HG03196 (cell line): ENCODE results near the gene FCN3.

Source experiments
- ATAC-seq: cut with Tn5 transposase; IDR thresholded peaks from one replicate; pipeline ENCODE4 v1.9.1; 2021; ENCODE audit not compliant: unreplicated experiment

FCN3 gene

DNA sequence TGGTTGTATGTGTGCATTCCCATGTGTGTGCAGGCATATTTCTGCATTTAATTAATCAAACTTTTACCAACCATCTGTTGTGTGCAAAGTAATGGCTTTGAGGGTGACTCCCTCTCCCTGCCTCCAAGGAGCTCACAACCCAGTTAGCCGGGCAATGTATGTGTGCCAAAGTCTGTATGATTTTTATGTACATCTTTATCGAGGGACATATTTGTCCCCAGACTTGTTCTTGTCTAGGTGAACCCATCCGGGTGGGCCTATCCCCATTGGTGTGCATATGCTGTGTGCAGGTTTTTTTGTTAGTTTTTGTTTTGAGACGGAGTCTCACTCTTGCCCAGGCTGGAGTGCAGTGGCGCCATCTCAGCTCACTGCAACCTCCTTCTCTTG, 31.0 kb downstream of the FCN3 start:
- ATAC-seq: no peak

DNA sequence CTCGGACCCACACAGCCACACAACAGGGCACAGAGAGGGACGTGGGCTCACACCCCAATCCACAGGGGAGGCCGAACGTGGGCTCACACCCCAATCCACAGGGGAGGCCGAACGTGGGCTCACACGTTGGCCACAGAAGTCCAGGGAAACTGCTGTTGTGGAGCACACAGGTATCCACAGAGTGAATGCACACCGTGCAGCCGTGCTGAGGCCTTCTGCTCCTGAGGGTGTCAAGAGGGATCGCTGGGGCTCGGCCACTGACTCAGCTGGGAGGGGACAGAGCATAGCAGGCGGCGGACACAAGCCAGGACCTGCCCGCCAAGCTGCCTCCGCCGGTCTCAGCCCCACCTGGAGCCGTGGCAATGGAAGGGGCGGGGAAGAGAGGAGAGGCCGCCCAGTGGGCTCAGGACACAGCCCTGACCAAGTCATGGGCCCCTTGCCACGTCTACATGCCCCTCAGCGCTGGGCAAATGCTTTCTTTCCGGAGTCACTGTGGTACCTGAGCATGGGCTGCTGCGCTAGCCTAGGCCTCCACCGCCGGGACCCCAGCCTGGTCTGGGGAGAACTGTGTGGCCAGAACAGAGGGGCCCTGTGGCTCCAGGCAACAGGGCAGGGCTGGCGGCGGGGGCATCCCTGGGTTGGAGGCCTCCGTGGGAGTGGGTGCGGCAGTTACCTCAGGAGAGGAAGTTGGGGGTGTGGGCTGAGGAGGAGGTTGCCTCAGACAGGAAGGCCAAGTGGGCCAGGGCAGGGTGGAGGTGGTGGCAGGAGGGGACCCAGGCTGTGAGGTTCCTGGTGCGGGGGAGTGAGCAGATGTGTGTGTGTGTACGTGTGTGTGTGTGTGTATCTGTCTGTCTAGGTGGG, 31.6 kb downstream of the FCN3 start:
- peak; percentile 34 for ATAC-seq

DNA sequence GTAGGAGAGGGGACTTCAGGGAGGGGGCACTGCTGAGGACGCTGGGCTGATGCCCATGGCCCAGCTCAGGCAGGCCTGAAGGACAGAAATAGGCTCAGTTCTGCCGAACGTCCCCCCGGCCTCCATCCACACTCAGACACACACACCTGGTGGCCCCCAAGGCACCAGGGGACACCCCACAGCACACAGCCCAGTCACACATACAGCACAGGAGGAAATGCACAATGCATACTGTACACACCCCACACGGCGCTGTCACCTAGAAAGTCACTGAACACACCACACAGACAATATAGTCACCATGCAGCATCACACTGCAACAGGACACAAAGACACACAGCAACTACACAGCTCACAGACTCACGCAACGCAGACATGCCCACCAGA, 32.2 kb downstream of the FCN3 start:
- no peak for ATAC-seq

DNA sequence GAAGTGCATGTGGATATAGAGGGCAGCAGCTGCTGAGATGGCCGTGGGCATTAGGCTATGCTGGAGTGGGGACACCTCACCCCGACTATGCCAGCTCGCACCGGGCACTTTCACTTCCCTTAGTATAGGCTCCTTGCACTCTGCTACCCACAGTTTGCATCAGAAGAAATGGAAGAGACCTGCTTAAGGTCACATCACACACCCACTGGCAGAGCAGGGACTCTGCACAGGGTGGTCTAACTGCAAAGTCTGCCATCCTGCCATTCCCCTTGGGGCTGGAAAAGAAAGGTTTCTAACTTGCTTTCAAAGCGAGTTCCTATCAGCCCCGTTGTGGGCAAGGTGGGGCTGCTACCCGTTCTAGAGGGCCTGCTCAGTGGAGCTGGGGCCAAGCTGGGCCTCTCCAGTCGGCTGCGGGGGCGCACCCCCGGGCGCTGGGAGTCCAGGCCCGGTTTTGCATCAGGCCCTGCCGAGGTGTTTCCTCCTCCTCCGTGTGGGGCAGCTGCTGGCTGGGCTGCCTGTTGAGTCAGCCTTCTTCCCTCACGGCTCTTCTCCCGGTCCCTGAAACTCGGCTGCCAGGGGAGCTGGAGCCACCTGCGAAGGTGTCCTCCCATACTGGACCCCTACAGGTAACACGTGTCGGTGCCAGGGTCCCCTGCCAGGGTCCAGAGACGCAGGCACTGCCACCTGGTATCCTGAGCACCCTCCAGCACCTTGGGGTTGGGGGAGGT, 32.9 kb downstream of the FCN3 start, which contains the start of gene SYTL1:
Gene SYTL1 (plus strand): TSS at position 498 of the 728 bp plus-strand sequence. CDS start 3,313 bp downstream, outside the sequence.
- peak; percentile 54 for ATAC-seq

DNA sequence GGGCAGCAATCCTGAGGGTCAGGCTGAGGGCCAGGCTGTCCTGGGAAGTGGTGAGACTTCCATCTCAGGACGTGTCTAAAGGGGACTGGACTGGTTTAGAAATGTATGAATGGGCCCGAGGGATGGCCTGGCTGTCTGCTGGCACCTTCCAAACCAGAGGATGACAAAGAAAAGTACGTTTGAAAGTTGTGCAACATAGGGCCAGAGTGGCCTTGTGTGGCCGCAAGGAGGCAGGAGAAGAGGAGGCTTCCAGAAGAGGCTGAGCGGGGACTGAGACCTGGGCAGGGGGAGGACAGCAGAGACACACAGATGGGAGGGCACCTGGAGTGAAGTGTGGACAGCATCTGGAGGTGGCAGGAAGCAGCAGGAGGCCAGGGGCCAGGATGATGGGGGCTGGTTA, 35.4 kb downstream of the FCN3 start:
- ATAC-seq: no peak

DNA sequence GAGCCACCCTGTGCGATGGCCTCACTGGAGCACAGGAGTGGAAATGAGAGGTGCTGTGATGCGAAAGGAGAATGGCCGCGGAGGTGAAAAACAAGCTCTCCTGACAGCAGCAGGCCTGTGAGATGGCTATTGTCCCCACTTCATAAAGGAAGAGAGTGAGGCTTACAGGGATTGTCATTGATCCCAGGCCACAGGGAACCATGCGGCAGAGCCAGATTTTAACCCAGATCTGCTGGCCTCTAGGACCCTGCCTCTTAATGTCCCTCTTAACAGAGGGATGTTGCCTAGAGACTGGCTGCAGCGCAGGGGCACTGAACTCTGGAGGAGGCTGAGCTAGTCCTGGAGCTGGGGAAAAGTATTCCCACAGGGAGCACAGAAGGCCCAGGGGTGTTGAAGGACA, 35.9 kb downstream of the FCN3 start:
- no peak for ATAC-seq

DNA sequence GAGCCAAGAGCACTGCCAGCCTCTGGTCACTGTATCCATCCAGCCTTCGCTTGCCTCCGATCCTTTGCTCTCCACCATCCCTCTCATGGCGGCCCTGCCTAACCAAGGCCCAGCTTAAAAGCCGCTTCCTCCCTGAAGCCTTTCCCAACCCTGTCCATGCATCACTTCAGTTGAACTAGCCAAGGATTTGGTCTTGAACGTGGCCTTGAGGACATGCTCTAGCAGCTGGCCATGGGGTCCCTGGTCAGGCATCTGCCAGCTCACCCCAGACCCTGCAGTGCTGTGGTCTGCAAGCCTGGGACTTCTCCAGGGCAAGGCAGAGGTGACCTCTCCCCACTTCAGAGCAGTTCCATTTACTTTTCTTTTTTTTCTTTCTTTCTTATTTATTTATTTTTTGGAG, 37.9 kb downstream of the FCN3 start:
- no peak for ATAC-seq

DNA sequence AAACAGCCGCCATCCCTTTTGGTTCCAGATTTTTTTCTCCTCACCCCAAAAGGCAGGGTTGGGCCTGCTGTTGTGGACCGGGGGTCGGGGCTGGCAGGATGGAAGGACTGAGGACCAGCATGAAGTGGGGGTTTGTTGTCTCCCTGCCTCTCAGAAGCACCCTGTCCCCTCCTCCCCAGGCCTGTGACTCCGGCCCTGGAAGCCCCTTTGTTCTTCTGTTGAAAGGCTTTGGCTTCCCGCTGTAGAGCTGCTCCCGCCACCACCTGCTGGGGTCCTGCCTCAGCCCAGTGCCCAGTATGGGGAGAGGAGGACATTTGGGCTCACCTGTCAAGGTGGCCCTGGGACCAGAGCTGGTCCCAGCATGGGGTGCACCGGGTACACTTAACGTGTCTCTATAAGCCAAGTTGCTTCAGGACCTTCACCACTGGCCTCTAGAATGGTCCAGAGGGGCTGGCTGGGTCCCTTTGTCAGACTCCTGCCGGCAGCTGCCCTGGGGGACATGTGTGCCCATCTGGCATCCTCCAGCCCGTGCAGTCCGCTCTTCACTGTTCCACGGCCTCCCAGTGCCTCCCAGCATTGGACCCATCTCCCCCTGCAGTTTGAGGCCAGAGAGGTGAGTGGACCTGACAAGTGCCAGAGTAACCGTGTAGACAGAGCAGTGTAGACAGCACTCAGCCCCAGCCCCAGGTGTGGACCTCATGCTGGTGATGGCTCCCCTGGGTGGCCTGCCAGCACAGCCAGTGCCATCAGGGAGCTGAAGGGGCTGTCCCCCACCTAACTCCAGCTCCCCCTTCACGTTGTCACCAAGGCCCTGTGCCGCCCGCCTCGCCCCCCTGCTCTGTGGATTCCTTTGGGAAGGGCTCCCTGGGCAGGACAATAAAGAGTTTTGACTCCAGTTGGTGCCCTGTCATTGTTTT, 38.9 kb downstream of the FCN3 start:
- no peak for ATAC-seq

DNA sequence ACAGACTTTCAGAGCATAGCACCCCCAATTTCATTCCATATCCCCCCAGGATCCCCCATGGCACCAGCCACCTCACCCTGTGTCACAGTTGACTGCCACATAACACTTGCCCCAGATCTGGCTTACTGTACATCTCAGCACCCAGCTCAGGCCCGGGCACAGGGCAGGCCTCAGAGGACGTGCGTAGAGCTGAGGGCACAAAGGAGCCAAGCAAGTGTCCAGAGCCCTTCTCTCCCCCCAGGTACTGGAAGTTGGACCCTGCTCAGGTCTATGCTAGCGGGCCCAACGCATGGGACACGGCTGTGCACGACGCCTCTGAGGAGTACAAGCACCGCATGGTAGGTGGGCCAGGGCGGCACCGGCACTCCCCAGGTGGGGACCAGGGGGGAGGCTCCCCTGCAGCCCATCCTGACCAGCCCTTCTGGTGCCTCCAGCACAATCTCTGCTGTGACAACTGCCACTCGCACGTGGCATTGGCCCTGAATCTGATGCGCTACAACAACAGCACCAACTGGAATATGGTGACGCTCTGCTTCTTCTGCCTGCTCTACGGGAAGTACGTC, 40.8 kb downstream of the FCN3 start:
- ATAC-seq: no peak

DNA sequence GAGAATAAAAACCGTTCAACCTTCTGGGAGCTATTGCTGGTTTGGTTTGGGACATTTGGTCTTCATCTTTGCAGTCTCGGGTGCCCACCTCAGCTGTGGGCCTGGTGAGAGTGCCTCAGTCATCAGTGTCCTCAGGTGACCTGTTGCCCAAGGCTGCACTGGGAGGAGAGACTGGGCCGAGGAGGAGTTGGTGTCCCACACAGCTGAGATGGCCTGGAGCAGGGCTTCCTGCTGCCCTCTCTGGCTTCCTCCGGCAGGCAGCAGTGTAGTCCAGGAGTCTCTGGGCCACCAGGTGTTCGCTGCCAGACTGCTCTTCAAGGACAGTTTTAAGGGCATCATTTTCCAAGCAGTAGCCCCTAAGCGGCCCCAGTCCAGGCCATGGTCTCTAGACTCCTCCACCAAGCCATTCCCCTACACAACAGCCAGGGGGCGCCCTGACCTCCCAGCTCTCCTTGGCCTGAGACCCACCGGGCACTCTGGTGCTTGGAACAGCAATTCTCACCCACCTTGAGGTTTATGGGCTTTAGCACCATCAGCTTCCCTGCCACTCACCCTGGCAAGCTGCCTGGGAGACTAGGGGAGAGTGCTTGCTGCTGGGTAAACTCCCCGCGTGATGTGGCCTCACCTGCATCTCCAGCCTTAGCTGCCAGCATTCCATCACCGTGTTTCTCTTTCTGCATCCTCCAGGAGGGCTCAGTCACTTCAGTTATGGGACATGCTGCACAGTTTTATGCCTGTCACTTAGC, 41.9 kb downstream of the FCN3 start:
- ATAC-seq: no peak

DNA sequence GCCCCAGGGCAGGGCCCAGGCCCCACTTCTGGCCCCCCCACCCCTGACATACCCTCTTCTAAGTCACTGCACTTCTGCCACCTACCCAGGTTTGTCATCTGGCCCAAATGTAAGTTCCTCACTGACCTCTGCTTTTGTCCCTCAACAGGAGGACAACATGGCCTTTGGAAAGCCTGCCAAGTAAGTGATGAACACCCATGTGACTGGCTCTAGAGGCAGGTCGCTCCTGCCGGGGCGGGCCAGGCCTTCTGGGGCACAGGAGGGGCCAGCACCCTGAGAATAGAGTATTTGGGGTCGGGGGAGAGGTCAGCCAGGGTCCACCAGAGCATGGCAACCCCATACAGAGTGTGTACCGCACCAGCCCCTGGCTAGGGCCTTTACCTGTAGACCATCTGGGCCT, 42.7 kb downstream of the FCN3 start:
- ATAC-seq: no peak

DNA sequence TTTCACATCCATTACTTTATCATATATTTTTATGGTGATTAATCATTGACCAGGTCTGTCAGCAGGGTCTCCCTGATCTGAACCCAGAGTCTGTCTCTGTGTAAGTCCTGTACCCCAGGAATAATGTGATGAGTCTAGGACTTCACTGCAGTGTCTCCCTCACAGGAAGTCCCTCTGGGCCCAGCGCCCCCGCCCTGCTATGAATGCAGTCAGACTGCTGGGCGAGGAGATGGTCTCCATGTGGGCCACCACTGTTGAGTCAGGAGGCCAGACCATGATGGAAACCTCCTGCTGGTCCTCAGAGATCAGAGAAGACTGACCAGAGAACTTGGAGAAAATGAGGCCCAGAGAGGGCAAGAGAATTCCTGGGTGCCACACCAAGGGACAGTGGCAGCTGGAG, 43.2 kb downstream of the FCN3 start:
- no peak for ATAC-seq

DNA sequence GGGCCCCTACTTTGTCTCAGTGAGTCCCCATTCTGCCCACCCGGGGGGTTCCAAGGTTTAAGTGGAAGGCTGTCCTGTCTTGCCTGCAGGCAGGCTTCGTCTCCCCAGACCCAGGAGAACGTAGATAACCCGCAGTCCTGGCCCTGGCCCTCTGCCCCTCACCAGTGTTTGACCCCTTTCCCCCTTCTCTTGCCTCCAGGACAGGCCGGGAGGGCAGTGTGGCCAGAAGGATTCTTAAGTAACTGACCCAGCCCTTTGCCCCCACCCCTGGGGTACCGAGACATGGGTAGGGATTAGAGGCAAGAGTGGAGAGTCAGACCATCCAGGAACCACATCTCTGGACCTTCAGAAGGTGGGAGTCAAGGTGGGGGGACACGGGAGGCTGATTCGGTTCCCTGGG, 43.8 kb downstream of the FCN3 start:
- no peak for ATAC-seq

DNA sequence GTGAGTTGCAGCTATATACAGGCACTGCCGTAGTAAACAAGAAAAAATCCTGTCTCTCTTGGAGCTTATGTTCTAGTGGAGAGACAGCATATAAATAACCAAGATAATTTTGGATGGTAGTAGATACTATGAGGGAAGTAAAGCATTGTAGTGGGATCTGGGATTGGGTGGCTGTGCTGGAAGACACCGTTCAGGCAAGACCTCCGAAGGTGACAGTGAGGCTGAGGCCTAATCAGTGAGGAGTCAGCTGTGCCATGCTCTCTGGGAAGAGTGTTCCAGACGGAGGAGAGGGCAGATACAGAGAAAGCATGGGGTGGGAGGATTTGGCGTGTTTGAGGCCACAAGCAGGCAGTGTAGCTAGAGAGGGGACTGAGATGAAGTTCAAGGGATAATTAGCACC, 46.7 kb downstream of the FCN3 start:
- ATAC-seq: no peak

DNA sequence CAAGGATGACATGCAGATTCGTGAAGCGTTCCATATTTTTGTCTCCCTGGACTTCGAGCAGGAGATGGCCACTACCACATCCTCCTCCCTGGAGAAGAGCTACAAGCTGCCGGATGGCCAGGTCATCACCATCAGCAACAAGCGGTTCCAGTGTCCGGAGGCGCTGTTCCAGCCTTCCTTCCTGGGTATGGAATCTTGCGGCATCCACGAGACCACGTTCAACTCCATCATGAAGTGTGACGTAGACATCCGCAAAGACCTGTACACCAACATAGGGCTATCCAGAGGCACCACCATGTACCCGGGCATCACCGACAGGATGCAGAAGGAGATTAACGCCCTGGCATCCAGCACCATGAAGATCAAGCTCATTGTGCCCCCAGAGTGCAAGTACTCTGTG, 49.3 kb downstream of the FCN3 start:
- ATAC-seq: no peak

DNA sequence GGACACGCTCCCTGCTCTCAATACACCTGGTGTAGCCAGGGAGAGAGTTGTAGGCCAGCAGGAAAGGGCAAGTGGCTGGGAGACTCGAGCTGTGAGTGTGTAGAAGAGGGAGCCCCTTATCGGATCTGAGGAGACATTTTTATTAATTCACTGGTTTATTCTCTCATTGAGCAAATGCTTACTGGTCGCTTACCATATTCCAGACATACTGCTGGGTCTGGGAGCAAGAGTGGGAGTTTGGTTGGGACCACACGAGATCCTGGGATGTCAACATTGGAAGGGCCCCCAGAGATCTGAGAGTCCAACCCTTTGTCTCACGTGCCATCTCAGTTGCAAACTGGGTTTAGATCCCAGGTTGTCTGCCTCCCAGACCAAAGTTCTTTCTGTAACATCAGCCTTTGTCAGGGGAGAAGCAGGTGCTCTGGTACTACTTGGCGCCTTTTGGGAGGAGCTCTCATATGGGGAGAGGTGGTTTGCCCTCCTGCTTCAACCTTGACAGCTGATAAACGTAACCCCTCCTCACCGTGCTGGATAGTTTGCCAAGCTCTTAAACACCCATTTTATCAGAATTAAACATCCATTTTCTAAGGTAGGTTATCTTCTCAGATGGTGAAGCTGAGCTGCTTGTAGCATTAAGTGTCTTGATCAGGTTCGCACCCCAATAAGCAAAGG, 51.9 kb downstream of the FCN3 start:
- no peak for ATAC-seq

DNA sequence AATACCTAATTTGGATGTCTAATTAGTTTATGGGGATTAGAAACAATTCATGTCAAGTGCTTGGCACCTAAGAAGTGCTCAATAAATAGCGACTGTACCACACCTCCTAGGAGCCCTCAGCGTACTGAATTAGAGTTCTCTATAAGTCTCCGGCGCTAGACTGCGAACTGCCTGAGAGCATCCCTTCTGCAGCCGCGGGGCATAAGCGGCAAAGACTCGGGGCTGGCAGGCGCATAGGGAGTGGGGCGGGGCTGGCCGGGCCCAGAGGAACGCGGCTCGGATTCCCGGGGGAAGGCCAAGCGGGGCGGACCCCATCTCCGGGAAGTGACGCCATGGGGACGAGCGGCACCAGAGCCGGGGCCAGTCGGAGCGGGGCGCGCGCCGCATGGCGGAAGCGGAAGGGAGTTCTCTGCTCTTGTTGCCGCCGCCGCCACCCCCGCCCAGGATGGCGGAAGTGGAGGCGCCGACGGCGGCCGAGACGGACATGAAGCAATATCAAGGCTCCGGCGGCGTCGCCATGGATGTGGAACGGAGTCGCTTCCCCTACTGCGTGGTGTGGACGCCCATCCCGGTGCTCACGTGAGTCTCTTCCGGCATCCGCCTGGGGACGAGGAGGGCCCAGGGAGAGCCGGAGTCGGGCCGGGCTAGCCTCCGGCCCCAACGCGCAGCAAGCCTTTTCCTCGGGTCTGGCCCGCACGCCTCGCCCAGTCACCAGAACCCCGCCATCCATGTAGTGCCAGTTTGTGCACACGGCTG, 52.6 kb downstream of the FCN3 start, which contains the start of gene TMEM222:
Gene TMEM222 (plus strand): TSS at position 351 of the 756 bp plus-strand sequence. CDS start 35 bp downstream, at position 386.
- ATAC-seq: peak; percentile 91
